Activated CD4-positive, alpha-beta T cell treated with anti-CD3 and anti-CD28 coated beads, Interleukin-2, Interleukin-6, amounts not matched to agents 100 ng/mL and 50 ng/mL, durations not matched to agents 16 hours and 8 hours (primary cell): ENCODE data around the gene COL24A1.
"Not testable (repeated sequence)": the region's sequence is repeated elsewhere in the genome, so short reads cannot be mapped to it uniquely, and the experiment has no call there.

Experiments
- DNase-seq: peaks from one replicate; pipeline ENCODE4 v3.0.0-alpha.2; 2020

COL24A1 gene

GRCh38 chr1:86151427-86151826, 5.1 kb downstream of the COL24A1 start:
- DNase-seq = no peak

- no peak for DNase-seq
These were observed 6.0 kb downstream of the COL24A1 start for GRCh38 chr1:86150553-86151055.

GRCh38 chr1:86149591-86149990, 7.0 kb downstream of the COL24A1 start:
- no peak for DNase-seq

GRCh38 chr1:86147755-86148154, 8.8 kb downstream of the COL24A1 start:
- no peak for DNase-seq

GRCh38 chr1:86146566-86146965, 10.0 kb downstream of the COL24A1 start:
- no peak for DNase-seq

GRCh38 chr1:86140281-86140880, 16.2 kb downstream of the COL24A1 start:
- DNase-seq = no peak

GRCh38 chr1:86138746-86139145, 17.8 kb downstream of the COL24A1 start:
- no peak for DNase-seq

- DNase-seq = no peak
These were observed 19.1 kb downstream of the COL24A1 start for GRCh38 chr1:86137436-86137835.

- no peak for DNase-seq
These were observed 37.3 kb downstream of the COL24A1 start for GRCh38 chr1:86119214-86119764.

- DNase-seq = no peak
These were observed 41.7 kb downstream of the COL24A1 start for GRCh38 chr1:86114816-86115400.

- DNase-seq = no peak
These were observed 42.3 kb downstream of the COL24A1 start for GRCh38 chr1:86114236-86114635.

- DNase-seq = not testable (repeated sequence)
These were observed 45.0 kb downstream of the COL24A1 start for GRCh38 chr1:86111590-86111989.

GRCh38 chr1:86110451-86111129, 46.0 kb downstream of the COL24A1 start:
- DNase-seq = no peak

- DNase-seq = no peak
These were observed 51.1 kb downstream of the COL24A1 start for GRCh38 chr1:86105533-86105866.

GRCh38 chr1:86104606-86105532, 51.7 kb downstream of the COL24A1 start:
- DNase-seq = no peak

GRCh38 chr1:86101616-86102015, 55.0 kb downstream of the COL24A1 start:
- no peak for DNase-seq

- no peak for DNase-seq
These were observed 56.2 kb downstream of the COL24A1 start for GRCh38 chr1:86100401-86100800.

GRCh38 chr1:86089765-86090164, 66.8 kb downstream of the COL24A1 start:
- no peak for DNase-seq

- no peak for DNase-seq
These were observed 70.7 kb downstream of the COL24A1 start for GRCh38 chr1:86085741-86086409.

- DNase-seq = no peak
These were observed 71.6 kb downstream of the COL24A1 start for GRCh38 chr1:86084998-86085397.

GRCh38 chr1:86082183-86082582, 74.4 kb downstream of the COL24A1 start:
- no peak for DNase-seq

- not testable (repeated sequence) for DNase-seq
These were observed 84.1 kb downstream of the COL24A1 start for GRCh38 chr1:86072474-86072873.
